Measurements from ENCODE around the gene GSTT4.
"Not testable (repeated sequence)": the region's sequence is repeated elsewhere in the genome, so short reads cannot be mapped to it uniquely, and the experiment has no call there.

The GSTT4 gene

GRCh38 chr22:24043958-24044357, 38.7 kb upstream of the GSTT4 start:
- no peaks in the 10 kb centered on the region for H3K9me3 ChIP-seq (ENCODE audit: insufficient read depth, low read length)
- no peak overlapping the region for H2AFZ ChIP-seq (ENCODE audit: low read depth, low read length)
- no peaks in the 10 kb centered on the region for H3K27me3 ChIP-seq (ENCODE audit: low read depth, low read length)
- peaks cover 12% of the 10 kb centered on the region for H3K4me1 ChIP-seq (ENCODE audit: low read length)
- H3K4me3 ChIP-seq (ENCODE audit: low read length) = no peak overlapping the region
- H3K79me2 ChIP-seq (ENCODE audit: low read length) = no peaks in the 10 kb centered on the region
- H3K36me3 ChIP-seq (replicated peaks; ENCODE audit: low read depth, low read length) = peaks cover 43% of the 10 kb centered on the region
- H3K9ac ChIP-seq (ENCODE audit: low read length) = no peak overlapping the region
- H3K4me2 ChIP-seq (ENCODE audit: low read length) = no peak overlapping the region
- peak overlapping the region; percentile 26 for H3K27ac ChIP-seq (ENCODE audit: low read length)
- H4K20me1 ChIP-seq (ENCODE audit: insufficient read depth, low read length) = peaks cover 5% of the 10 kb centered on the region; the same call in 1 of the 2 replicates
- TF ChIP-seq CTCF (IDR thresholded peaks at IDR 0.05; ENCODE audit: low read depth, low read length) (no peak), EZH2phosphoT487 (IDR thresholded peaks at IDR 0.05; ENCODE audit: low read depth) (no peak)

- not testable (repeated sequence) for H3K4me2 ChIP-seq (ENCODE audit: low read length); H3K9ac ChIP-seq (ENCODE audit: low read length)
- peaks cover 45% of the 10 kb centered on the region for H3K36me3 ChIP-seq (replicated peaks; ENCODE audit: low read depth, low read length)
These were observed 38.2 kb upstream of the GSTT4 start for GRCh38 chr22:24043465-24043864.

GRCh38 chr22:24040946-24041345, 35.7 kb upstream of the GSTT4 start:
- Histone ChIP-seq H3K9me3 (ENCODE audit: insufficient read depth, low read length) (no peaks in the 10 kb centered on the region), H3K4me3 (ENCODE audit: low read length) (no peak overlapping the region), H3K4me2 (ENCODE audit: low read length) (no peak overlapping the region), H4K20me1 (ENCODE audit: insufficient read depth, low read length) (peaks cover 16% of the 10 kb centered on the region), H3K9ac (ENCODE audit: low read length) (no peak overlapping the region), H3K27ac (ENCODE audit: low read length) (no peak overlapping the region), H3K36me3 (replicated peaks; ENCODE audit: low read depth, low read length) (peaks cover 52% of the 10 kb centered on the region), H3K4me1 (ENCODE audit: low read length) (peaks cover 16% of the 10 kb centered on the region), H2AFZ (ENCODE audit: low read depth, low read length) (no peak overlapping the region), H3K27me3 (ENCODE audit: low read depth, low read length) (no peaks in the 10 kb centered on the region), H3K79me2 (ENCODE audit: low read length) (no peaks in the 10 kb centered on the region)
- TF ChIP-seq CTCF (IDR thresholded peaks at IDR 0.05; ENCODE audit: low read depth, low read length) (no peak), EZH2phosphoT487 (IDR thresholded peaks at IDR 0.05; ENCODE audit: low read depth) (no peak)

More at GRCh38 chr22:24043465-24043864, 38.2 kb upstream of the GSTT4 start:
- H3K9me3 ChIP-seq (ENCODE audit: insufficient read depth, low read length); H4K20me1 ChIP-seq (ENCODE audit: insufficient read depth, low read length); H3K27me3 ChIP-seq (ENCODE audit: low read depth, low read length); H3K27ac ChIP-seq (ENCODE audit: low read length); H3K79me2 ChIP-seq (ENCODE audit: low read length); H2AFZ ChIP-seq (ENCODE audit: low read depth, low read length); H3K4me3 ChIP-seq (ENCODE audit: low read length): not testable (repeated sequence)
- H3K4me1 ChIP-seq (ENCODE audit: low read length) = peaks cover 12% of the 10 kb centered on the region

GRCh38 chr22:24039046-24039445, 33.8 kb upstream of the GSTT4 start:
- TF ChIP-seq EZH2phosphoT487 (IDR thresholded peaks at IDR 0.05; ENCODE audit: low read depth) (no peak), CTCF (IDR thresholded peaks at IDR 0.05; ENCODE audit: low read depth, low read length) (no peak)
- Histone ChIP-seq H3K9me3 (ENCODE audit: insufficient read depth, low read length) (no peaks in the 10 kb centered on the region), H3K36me3 (replicated peaks; ENCODE audit: low read depth, low read length) (peaks cover 44% of the 10 kb centered on the region)

More at GRCh38 chr22:24039046-24039445, 33.8 kb upstream of the GSTT4 start:
- H3K4me2 ChIP-seq (ENCODE audit: low read length) = no peak overlapping the region
- peaks cover 6% of the 10 kb centered on the region for H3K79me2 ChIP-seq (ENCODE audit: low read length)
- no peak overlapping the region for H2AFZ ChIP-seq (ENCODE audit: low read depth, low read length)
- no peak overlapping the region for H3K9ac ChIP-seq (ENCODE audit: low read length)
- H4K20me1 ChIP-seq (ENCODE audit: insufficient read depth, low read length) = peaks cover 26% of the 10 kb centered on the region; the same call in 1 of the 2 replicates
- peaks cover 12% of the 10 kb centered on the region for H3K4me1 ChIP-seq (ENCODE audit: low read length)
- no peak overlapping the region for H3K27ac ChIP-seq (ENCODE audit: low read length)
- H3K4me3 ChIP-seq (ENCODE audit: low read length) = no peak overlapping the region
- H3K27me3 ChIP-seq (ENCODE audit: low read depth, low read length) = no peaks in the 10 kb centered on the region

Measured in OCI-LY3 (cell line).